GM12874 (cell line): Measurements from ENCODE around the gene AANAT.

Source experiments
- CTCF ChIP-seq: IDR thresholded peaks from 2 replicates; pipeline ENCODE4 v1.5.1; 2011; ENCODE audit warnings: low read depth, mild to moderate bottlenecking, control low read depth, low read length, moderate library complexity; ENCODE audit not compliant: insufficient read depth

Gene AANAT

DNA sequence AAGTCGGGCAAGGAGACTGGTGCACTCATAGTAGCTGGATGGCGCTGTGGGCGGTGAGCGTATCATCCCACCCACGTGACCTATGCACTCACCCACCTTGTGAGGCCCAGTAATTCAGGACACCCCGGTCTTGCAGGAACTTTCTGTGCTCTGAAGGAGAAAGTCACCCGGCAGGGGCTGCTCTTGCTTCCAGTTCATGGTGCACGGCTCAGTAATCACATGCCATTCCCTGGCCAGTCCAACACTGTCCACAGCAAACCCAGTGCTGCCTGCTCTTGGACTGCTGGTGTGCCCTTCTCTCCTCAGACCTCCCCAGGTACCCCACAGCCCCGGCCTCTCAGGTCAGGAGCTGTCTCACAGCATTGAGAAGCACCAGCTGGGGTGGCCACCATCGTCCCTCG lies 50.2 kb downstream of the AANAT start:
- no peak for TF ChIP-seq CTCF

GRCh38 chr17:76519048-76519966 lies 51.9 kb downstream of the AANAT start:
- no peak for TF ChIP-seq CTCF
